Gastrocnemius medialis (tissue), 4 donors: ENCODE results near the gene CERK. TPM values are rescaled to one million over a fixed set of nuclear protein-coding genes. Genes with fewer than 3 reads are reported as not detected.

Experiments
- ATAC-seq, 2 donors: fragments of 150-250 bp; one replicate each; pipeline ENCODE4 v1.9.1; 2016
- DNase-seq, 2 donors: peaks; one replicate each; pipeline ENCODE4 v3.0.0-alpha.2; 2019
- H3K27ac ChIP-seq, 4 donors: fragments of 200-600 bp; sonication (generic); 1 replicate in 1 of 4; 2 replicates in 3 of 4; pipeline ENCODE4 v1.5.1; 2016 to 2018; ENCODE audit warnings: mild to moderate bottlenecking in 2 of 4, moderate library complexity in 1 of 4
- H3K27me3 ChIP-seq, 3 donors: fragments of 200-600 bp; sonication (generic) in 2 of 3; 1 replicate in 1 of 3; 2 replicates in 2 of 3; pipeline versions ENCODE4 v1.5.1 to v1.6.0; 2016 to 2019; ENCODE audit warnings: mild to moderate bottlenecking in 1 of 3, moderate library complexity in 1 of 3
- H3K36me3 ChIP-seq, 2 donors: fragments of 200-600 bp; sonication (generic) in 1 of 2; one replicate each; pipeline ENCODE4 v1.5.1; 2017 to 2018
- H3K4me1 ChIP-seq, 2 donors: fragments of 200-600 bp; sonication (generic) in 1 of 2; one replicate each; pipeline ENCODE4 v1.5.1; 2016 to 2017; ENCODE audit warnings: mild to moderate bottlenecking in 2 of 2
- H3K4me3 ChIP-seq, 4 donors: fragments of 200-600 bp; sonication (generic) in 3 of 4; 1 replicate in 1 of 4; 2 replicates in 3 of 4; pipeline ENCODE4 v1.5.1; 2016 to 2019; ENCODE audit warnings: mild to moderate bottlenecking in 2 of 4
- H3K9me3 ChIP-seq, 3 donors: fragments of 200-600 bp; sonication (generic) in 2 of 3; 1 replicate in 1 of 3; 2 replicates in 2 of 3; pipeline ENCODE4 v1.5.1; 2016 to 2019
- POLR2A ChIP-seq, 2 donors: fragments of 450-650 bp; IDR thresholded peaks; one replicate each; pipeline ENCODE4 v1.6.1; 2017; ENCODE audit warnings: antibody characterized with exemption in 2 of 2, mild to moderate bottlenecking in 2 of 2, moderate library complexity in 2 of 2
- in situ Hi-C, 4 donors: fragments of 200-750 bp; cut with MboI; loops; one replicate each; pipeline versions ENCODE4 v1.15.0 to v1.8.0; 2017; ENCODE audit warnings: low sequenced_read_pairs in 4 of 4
- intact Hi-C: fragments of 100-400 bp; cut with DNase I; formaldehyde crosslinking; loops from one replicate; pipeline ENCODE4 v1.15.1; 2023; ENCODE audit warnings: low total_unique reads
- total RNA-seq, 4 donors: library from RNA; depleted of rRNA; stranded (reverse); fragments of >200 nt; gene quantifications; one replicate each; pipeline versions ENCODE4 v1.1.0 to v1.2.3, GENCODE V29; 2016
- TF ChIP-seq, protein P1 (sequence below), 5 experiments: fragments of 450-650 bp in 3 of 5; fragments of 200-600 bp in 2 of 5; sonication (generic) in 2 of 5; IDR thresholded peaks in 4 of 5; conservative IDR thresholded peaks in 1 of 5; 1 replicate in 4 of 5; 2 replicates in 1 of 5; pipeline ENCODE4 v1.5.1; 2016 to 2019; ENCODE audit warnings: antibody characterized with exemption in 5 of 5, mild to moderate bottlenecking in 3 of 5, moderate library complexity in 3 of 5

CERK gene
- total RNA-seq, 4 donors from 2014 or later = 32.7 to 38.7 (median 34.8) TPM

DNA sequence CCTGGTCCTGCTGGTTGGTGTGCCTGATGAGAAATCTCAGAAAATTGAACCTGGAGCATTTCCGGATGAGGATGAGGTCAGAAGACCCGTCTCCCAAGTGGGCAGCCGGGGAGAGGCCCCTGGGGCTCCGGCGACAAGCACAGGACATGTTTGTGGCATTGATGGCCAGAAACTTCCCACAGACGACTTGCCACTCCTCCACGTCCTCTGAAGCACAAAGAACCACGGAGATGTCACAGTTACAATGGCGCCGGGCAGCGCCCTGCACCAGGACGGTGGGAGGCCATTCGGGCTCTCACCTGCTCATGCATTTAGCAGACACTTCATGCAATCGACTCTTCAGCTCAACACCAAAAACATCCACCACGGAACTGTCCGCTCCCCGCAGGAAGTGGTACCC is 46.5 kb downstream of the CERK start:
- Histone ChIP-seq H3K9me3 (no peaks in the 10 kb centered on the region), H3K36me3 (peaks cover 0 to 92% of the 10 kb centered on the region in 2 donors), H3K27ac (no peak overlapping the region), H3K4me3 (no peak overlapping the region), H3K4me1 (no peaks in the 10 kb centered on the region), H3K27me3 (no peaks in the 10 kb centered on the region)
- no peak for TF ChIP-seq POLR2A (IDR thresholded peaks at IDR 0.05)
- TF ChIP-seq, protein P1, sequence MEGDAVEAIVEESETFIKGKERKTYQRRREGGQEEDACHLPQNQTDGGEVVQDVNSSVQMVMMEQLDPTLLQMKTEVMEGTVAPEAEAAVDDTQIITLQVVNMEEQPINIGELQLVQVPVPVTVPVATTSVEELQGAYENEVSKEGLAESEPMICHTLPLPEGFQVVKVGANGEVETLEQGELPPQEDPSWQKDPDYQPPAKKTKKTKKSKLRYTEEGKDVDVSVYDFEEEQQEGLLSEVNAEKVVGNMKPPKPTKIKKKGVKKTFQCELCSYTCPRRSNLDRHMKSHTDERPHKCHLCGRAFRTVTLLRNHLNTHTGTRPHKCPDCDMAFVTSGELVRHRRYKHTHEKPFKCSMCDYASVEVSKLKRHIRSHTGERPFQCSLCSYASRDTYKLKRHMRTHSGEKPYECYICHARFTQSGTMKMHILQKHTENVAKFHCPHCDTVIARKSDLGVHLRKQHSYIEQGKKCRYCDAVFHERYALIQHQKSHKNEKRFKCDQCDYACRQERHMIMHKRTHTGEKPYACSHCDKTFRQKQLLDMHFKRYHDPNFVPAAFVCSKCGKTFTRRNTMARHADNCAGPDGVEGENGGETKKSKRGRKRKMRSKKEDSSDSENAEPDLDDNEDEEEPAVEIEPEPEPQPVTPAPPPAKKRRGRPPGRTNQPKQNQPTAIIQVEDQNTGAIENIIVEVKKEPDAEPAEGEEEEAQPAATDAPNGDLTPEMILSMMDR (IDR thresholded peaks at IDR 0.05 in 4 of 5, conservative IDR thresholded peaks at IDR 0.05 in 1 of 5) = no peak
- ATAC-seq (no peak), DNase-seq (no peak)
- in situ Hi-C loops = loop anchor here in 1 of 4 donors (25.0 kb wide), 1 partner anchor 129 kb away; no protein-coding TSS in a partner anchor
- intact Hi-C loops = no loop called here

DNA sequence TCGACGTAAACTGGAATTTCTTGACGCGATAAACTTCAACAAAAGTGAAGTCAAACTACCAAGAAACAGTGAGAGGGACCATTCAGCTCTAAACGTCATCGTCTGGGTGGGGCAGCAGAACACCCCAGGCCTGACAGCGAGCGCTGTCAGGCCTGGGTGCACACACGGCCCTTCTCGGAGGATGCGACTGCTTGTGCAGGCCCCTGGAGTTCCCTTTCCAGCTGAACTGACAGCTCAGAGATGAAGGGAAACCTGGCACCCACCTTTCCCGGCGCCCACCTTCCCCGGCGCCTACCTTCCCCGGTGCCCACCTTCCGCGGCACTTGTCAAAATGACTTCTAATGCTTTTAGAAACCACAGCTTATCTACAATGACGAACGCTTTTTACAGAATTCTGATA is 47.9 kb downstream of the CERK start:
- no peak for DNase-seq
- intact Hi-C loops = no loop called here
- Histone ChIP-seq H3K4me3 (no peak overlapping the region), H3K9me3 (no peaks in the 10 kb centered on the region), H3K4me1 (no peaks in the 10 kb centered on the region), H3K27ac (peak overlapping the region in 3 of 4 donors; percentile 49 to 66 (median 51)), H3K36me3 (peaks cover 0 to 87% of the 10 kb centered on the region in 2 donors), H3K27me3 (no peaks in the 10 kb centered on the region)
- ATAC-seq = no peak
- in situ Hi-C loops = loop anchor here in 1 of 4 donors (25.0 kb wide), 1 partner anchor 128 kb away; no protein-coding TSS in a partner anchor
- TF ChIP-seq, protein P1 (IDR thresholded peaks at IDR 0.05 in 4 of 5, conservative IDR thresholded peaks at IDR 0.05 in 1 of 5) = no peak
- TF ChIP-seq POLR2A (IDR thresholded peaks at IDR 0.05) = no peak

DNA sequence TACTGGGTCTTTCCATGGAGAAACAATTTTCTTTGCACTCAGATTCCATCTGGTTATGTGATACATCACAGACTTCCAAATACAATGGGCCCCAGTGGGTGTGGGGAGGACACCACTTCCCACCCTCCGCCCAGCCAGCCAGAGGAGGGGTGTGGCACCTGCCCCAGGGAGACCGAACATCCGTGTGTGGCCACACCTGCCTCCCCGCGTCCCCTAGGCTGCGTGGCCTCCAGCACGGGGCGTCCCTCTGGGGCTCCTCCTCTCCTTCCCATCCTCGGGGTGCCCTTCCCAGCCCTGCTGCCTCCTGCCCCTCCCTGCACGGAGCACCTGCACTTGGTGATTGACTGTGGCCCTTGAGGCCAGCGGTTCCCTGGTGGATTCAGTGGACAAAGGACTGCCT is 49.1 kb downstream of the CERK start:
- intact Hi-C loops = no loop called here
- H3K4me1 ChIP-seq = peaks cover 0 to 1% of the 10 kb centered on the region in 2 donors
- ATAC-seq = peak; percentile 25 to 43

DNA sequence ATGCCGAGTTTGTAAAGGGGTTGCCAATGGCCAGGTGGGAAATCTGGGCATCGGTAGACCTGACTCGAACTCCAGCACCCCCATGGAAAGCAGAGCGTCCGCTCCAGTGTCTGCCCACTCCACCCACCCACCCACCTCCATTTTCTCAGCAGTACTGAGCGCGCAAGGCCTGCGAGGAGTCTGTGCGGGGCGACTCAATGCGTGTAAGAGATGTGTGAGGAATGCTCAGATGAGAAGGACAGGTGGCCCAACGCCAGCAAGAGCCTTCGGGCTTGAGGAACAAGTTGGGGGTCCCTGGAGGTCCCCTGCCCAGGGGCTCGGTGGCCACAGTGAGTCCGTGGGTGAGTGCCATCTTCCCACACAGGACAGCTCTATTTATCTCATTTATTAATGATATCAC is 50.6 kb downstream of the CERK start:
- no peak for DNase-seq
- TF ChIP-seq, protein P1 (IDR thresholded peaks at IDR 0.05 in 4 of 5, conservative IDR thresholded peaks at IDR 0.05 in 1 of 5) = no peak
- no peak for TF ChIP-seq POLR2A (IDR thresholded peaks at IDR 0.05)
- in situ Hi-C loops (loop anchor here in 1 of 4 donors (25.0 kb wide), 1 partner anchor 125 kb away; no protein-coding TSS in a partner anchor), intact Hi-C loops (no loop called here)
- Histone ChIP-seq H3K27me3 (no peaks in the 10 kb centered on the region), H3K36me3 (peaks cover 0 to 60% of the 10 kb centered on the region in 2 donors), H3K4me1 (peaks cover 0 to 6% of the 10 kb centered on the region in 2 donors), H3K4me3 (no peak overlapping the region), H3K9me3 (no peaks in the 10 kb centered on the region), H3K27ac (peak overlapping the region; percentile 15 to 70 (median 64))
- ATAC-seq = no peak

More for the DNA sequence above, 49.1 kb downstream of the CERK start:
- Histone ChIP-seq H3K4me3 (no peak overlapping the region), H3K36me3 (peaks cover 0 to 75% of the 10 kb centered on the region in 2 donors), H3K27ac (peak overlapping the region in 3 of 4 donors; percentile 60 to 70 (median 67)), H3K9me3 (no peaks in the 10 kb centered on the region), H3K27me3 (no peaks in the 10 kb centered on the region)
- in situ Hi-C loops = loop anchor here in 1 of 4 donors (25.0 kb wide), 1 partner anchor 127 kb away; no protein-coding TSS in a partner anchor
- no peak for DNase-seq
- TF ChIP-seq POLR2A (IDR thresholded peaks at IDR 0.05) = no peak
- TF ChIP-seq, protein P1 (IDR thresholded peaks at IDR 0.05 in 4 of 5, conservative IDR thresholded peaks at IDR 0.05 in 1 of 5) = no peak
